PC-3 (cell line): Measurements from ENCODE around the gene TANC1.

Source experiments
- EZH2 ChIP-seq: fragments of 300-600 bp; sonication (generic); IDR thresholded peaks from one replicate; pipeline ENCODE4 v1.6.1; 2017; ENCODE audit warnings: antibody characterized with exemption, mild to moderate bottlenecking, low read length; ENCODE audit not compliant: unreplicated experiment
- EZH2phosphoT487 ChIP-seq: fragments of 300-600 bp; sonication (generic); IDR thresholded peaks from 2 replicates; pipeline ENCODE4 v1.6.1; 2018; ENCODE audit warnings: mild to moderate bottlenecking, antibody characterized with exemption, low read length, borderline replicate concordance
- TF ChIP-seq, protein P1 (sequence below): fragments of 300-600 bp; sonication (generic); conservative IDR thresholded peaks from 2 replicates; pipeline ENCODE4 v1.5.1; 2017; ENCODE audit warnings: antibody characterized with exemption, low read depth, mild to moderate bottlenecking, low read length

DNA sequence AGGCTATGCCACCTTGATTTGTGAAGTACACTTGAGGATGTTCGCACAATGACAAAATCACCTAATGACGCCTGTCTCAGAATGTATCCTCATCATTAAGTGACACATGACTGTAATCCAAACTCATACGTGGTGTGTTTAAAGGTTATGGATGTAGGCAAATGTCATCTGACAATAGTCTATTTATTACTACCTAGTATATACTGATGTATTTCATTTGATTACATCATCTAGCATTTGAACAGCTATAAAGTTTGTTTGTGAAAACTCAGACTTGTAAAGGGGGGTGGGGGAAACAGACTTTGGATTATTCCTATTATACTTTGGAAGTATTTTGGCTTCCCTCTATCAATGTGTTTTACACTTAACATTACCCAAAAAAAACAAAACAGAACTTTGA is 129.9 kb downstream of the TANC1 start:
- TF ChIP-seq EZH2: no peak
- TF ChIP-seq EZH2phosphoT487: no peak
- TF ChIP-seq, protein P1, sequence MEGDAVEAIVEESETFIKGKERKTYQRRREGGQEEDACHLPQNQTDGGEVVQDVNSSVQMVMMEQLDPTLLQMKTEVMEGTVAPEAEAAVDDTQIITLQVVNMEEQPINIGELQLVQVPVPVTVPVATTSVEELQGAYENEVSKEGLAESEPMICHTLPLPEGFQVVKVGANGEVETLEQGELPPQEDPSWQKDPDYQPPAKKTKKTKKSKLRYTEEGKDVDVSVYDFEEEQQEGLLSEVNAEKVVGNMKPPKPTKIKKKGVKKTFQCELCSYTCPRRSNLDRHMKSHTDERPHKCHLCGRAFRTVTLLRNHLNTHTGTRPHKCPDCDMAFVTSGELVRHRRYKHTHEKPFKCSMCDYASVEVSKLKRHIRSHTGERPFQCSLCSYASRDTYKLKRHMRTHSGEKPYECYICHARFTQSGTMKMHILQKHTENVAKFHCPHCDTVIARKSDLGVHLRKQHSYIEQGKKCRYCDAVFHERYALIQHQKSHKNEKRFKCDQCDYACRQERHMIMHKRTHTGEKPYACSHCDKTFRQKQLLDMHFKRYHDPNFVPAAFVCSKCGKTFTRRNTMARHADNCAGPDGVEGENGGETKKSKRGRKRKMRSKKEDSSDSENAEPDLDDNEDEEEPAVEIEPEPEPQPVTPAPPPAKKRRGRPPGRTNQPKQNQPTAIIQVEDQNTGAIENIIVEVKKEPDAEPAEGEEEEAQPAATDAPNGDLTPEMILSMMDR: no peak
